Subcutaneous adipose tissue (tissue), 4 donors: ENCODE data around the gene PTPRD. TPM values are rescaled to one million over a fixed set of nuclear protein-coding genes. Genes with fewer than 3 reads are reported as not detected.

Source experiments
- total RNA-seq, 4 donors: library from RNA; depleted of rRNA; stranded (reverse); fragments of >200 nt; gene quantifications; one replicate each; pipeline ENCODE4 v1.1.0, GENCODE V29; 2016
- TF ChIP-seq, protein P1 (sequence below): fragments of 450-650 bp; IDR thresholded peaks from one replicate; pipeline ENCODE4 v1.5.1; 2016; ENCODE audit warnings: low read depth, mild to moderate bottlenecking, control low read depth, antibody characterized with exemption, moderate library complexity

Gene PTPRD
- total RNA-seq, 4 donors from 2014 or later: 5.1 to 17.3 (median 12.1) TPM

DNA sequence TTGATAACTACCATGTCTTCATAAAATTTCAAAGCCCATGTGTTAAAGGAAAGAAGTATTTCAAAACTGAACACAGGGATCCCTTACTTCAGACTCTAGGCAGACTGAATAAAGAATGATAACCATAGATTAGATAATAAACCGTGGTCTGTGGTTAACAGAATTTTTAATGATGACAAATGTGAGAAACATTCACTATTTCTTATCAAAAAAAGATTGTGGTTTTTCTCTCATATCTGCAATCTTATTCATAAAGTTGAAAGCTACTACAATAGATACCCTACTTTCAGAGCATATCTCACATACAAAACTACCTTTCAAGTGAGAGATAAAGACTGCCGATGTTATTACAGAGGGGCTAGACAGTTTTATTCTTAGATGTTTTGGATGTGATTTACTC is 1996.4 kb downstream of the PTPRD start:
- TF ChIP-seq, protein P1, sequence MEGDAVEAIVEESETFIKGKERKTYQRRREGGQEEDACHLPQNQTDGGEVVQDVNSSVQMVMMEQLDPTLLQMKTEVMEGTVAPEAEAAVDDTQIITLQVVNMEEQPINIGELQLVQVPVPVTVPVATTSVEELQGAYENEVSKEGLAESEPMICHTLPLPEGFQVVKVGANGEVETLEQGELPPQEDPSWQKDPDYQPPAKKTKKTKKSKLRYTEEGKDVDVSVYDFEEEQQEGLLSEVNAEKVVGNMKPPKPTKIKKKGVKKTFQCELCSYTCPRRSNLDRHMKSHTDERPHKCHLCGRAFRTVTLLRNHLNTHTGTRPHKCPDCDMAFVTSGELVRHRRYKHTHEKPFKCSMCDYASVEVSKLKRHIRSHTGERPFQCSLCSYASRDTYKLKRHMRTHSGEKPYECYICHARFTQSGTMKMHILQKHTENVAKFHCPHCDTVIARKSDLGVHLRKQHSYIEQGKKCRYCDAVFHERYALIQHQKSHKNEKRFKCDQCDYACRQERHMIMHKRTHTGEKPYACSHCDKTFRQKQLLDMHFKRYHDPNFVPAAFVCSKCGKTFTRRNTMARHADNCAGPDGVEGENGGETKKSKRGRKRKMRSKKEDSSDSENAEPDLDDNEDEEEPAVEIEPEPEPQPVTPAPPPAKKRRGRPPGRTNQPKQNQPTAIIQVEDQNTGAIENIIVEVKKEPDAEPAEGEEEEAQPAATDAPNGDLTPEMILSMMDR: no peak

DNA sequence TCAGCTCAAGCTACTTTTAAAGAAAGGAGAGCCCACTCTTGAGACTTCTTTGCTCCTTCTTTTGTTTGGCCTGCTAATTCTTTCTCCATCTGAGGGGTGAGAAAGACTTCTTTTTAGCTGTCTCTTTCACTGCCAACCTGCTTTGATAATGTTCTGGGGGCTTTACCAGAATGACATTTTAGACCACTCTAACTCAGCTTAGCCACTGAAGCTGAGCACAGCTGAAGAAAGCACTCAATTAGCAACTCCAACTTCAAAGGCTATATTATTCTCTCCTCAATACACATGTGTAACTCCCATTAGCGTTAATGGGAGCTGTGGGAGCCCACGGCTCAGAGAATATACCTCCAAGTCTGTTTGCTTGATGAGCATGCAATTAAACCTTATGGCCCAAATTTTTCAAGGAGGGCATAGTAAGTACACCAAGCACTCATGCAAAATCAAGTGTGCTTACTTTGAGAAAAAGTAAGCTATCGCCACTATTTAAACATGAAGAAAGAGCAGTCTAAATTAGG is 1997.8 kb downstream of the PTPRD start:
- TF ChIP-seq, protein P1: no peak

DNA sequence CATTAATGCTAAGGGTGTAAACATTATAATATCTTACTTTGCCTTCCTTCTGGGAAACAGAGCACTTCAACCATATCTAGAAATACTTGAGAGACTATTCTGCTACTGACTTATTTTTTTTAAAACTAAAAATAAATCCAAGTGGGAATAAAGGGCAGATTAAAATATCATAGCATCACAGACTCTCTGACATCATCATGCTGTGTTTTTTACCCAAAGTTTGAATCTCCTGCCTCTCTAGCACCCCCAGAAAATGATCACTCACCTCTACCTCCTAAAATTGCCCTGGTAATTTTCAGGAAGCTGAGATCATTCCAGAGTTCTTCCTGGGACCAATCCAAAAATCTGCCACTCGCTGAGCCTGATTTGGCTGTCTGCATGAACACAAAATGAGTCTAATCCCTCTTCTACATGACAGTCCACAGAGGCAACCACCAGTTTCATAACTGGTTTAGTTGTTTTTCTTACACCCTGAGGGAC is 1999.4 kb downstream of the PTPRD start:
- TF ChIP-seq, protein P1: no peak

DNA sequence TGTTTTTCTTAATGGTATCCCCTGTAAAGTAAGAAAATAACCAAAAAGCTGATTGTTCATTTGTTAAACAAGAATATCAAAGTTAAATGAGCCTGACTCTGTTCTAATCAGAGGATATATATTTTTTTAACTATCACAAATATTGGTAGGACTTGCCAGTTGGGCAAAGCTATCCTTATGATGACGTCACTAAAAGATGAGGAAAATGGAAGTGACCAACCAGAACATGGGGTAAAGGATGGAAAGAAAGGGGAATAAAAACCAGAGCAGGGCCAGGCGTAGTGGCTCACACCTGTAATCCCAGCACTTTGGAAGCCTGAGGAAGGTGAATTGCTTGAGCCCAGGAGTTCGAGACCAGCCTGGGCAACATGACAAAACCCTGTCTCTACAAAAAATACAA is 2001.6 kb downstream of the PTPRD start:
- TF ChIP-seq, protein P1: no peak

DNA sequence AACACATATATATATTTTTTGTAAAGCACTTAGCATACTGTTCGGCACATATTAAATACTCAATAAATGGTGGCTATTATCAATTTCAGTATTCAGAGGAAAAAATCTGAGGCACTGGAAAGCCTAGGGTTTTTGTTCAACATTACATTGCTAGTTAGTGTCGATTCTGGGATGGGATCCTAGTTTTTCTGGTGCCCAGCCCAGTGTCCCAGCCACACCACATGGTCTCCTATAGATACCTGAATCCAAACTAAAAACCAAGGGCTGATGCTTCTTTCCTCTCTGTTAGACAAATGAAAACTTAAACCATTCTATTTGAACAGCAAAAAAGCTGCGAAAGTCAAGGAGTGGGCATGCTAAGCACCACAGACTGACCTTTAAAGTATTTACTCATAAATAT is 2002.5 kb downstream of the PTPRD start:
- TF ChIP-seq, protein P1: no peak

DNA sequence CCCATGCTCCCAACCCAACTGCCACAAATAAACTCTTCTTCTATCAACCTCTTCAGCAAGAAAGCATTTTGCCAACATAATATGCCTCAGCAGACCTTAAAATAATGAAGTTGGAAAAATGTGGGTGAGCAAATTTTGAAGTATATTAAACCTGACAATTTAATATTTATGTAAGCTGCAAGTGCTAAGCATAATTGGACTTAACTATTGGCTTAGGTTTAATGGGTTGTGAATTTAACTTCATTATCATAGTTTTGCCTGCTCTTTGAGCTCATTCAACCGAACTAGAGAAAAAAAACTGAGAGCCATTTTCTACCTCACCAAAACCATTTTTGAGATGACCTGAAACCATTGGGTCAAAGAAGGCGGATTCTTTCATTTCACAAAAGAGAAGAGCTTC is 2007.7 kb downstream of the PTPRD start:
- TF ChIP-seq, protein P1: no peak

DNA sequence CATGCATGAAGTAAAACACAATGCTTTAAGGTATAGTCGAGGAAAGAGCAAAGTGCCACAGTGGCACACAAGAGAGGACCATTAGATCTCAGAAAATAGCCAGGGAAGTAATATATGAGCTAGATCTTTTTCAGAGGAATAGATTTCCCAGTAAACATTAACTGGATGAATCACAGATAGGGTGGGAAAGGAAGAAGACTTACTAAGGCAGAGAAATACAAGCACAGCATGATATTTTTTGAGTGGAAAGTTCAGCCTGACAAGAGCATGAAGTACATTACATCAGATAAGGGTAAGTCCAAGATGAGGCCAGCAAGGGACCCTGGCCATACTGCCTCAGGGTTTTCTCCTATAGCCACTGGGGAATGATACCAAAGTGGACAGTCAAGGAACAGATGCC is 2008.6 kb downstream of the PTPRD start:
- TF ChIP-seq, protein P1: no peak
